CD4-positive, CD25-positive, alpha-beta regulatory T cell (primary cell): ENCODE measurements around the gene NDUFAF3. TPM values are rescaled to one million over a fixed set of nuclear protein-coding genes. Genes with fewer than 3 reads are reported as not detected.

Experiments
- ATAC-seq, 2 donors: fragments of 150-1000 bp; cut with Tn5 transposase; one replicate each; pipeline ENCODE4 v1.10.0; 2021; ENCODE audit warnings: low read depth in 2 of 2, moderate number of reproducible peaks in 2 of 2, moderate library complexity in 1 of 2
- DNase-seq, 3 donors: peaks; one replicate each; pipeline versions ENCODE4 v3.0.0 to v3.0.0-alpha.2; 2012 to 2022; ENCODE audit warnings: mixed read lengths in 1 of 3
- H3K27ac ChIP-seq: one replicate; pipeline ENCODE4 v1.7.0; 2013; ENCODE audit warnings: mild to moderate bottlenecking, low read length; ENCODE audit not compliant: insufficient read depth, poor library complexity, severe bottlenecking
- H3K27me3 ChIP-seq: one replicate; pipeline ENCODE4 v1.7.0; 2013; ENCODE audit warnings: low read length; ENCODE audit not compliant: control insufficient read depth, insufficient read depth
- H3K36me3 ChIP-seq: one replicate; pipeline ENCODE4 v1.7.0; 2013; ENCODE audit warnings: mild to moderate bottlenecking, low read length, moderate library complexity; ENCODE audit not compliant: control insufficient read depth, insufficient read depth
- H3K4me1 ChIP-seq: 2 replicates; pipeline ENCODE4 v1.7.0; 2013; ENCODE audit warnings: mild to moderate bottlenecking, low read length; ENCODE audit not compliant: insufficient read depth, control insufficient read depth, poor library complexity, severe bottlenecking
- H3K4me3 ChIP-seq: one replicate; pipeline ENCODE4 v1.7.0; 2013; ENCODE audit warnings: low read depth, mild to moderate bottlenecking, low read length, moderate library complexity
- H3K9me3 ChIP-seq, 2 experiments: 1 replicate in 1 of 2; 2 replicates in 1 of 2; pipeline ENCODE4 v1.7.0; 2013; ENCODE audit warnings: low read length in 2 of 2, mild to moderate bottlenecking in 1 of 2, moderate library complexity in 1 of 2; ENCODE audit not compliant: control insufficient read depth in 2 of 2
- H3K27ac Mint-ChIP-seq, 3 donors: one replicate each; pipeline ENCODE4 v1.8.0; 2020 to 2022; ENCODE audit warnings: mild to moderate bottlenecking in 3 of 3, mixed read lengths in 3 of 3, moderate library complexity in 2 of 3
- H3K27me3 Mint-ChIP-seq: one replicate; pipeline ENCODE4 v1.8.0; 2022; ENCODE audit warnings: mild to moderate bottlenecking, mixed read lengths
- H3K36me3 Mint-ChIP-seq: one replicate; pipeline ENCODE4 v1.8.0; 2020; ENCODE audit warnings: mixed read lengths
- H3K4me1 Mint-ChIP-seq, 4 donors: one replicate each; pipeline ENCODE4 v1.8.0; 2020 to 2022; ENCODE audit warnings: mixed read lengths in 4 of 4, mild to moderate bottlenecking in 1 of 4
- H3K4me3 Mint-ChIP-seq, 4 donors: one replicate each; pipeline ENCODE4 v1.8.0; 2020 to 2022; ENCODE audit warnings: mild to moderate bottlenecking in 4 of 4, mixed read lengths in 4 of 4, moderate library complexity in 3 of 4
- H3K9me3 Mint-ChIP-seq, 7 donors: one replicate each; pipeline ENCODE4 v1.8.0; 2020 to 2022; ENCODE audit warnings: mixed read lengths in 7 of 7, mild to moderate bottlenecking in 3 of 7, moderate library complexity in 2 of 7
- polyA plus RNA-seq, 4 donors: library from polyadenylated mRNA; unstranded; fragments of 300-500 nt; fragmentation: Illumina TruSeq; gene quantifications; one replicate each; pipeline ENCODE4 v1.2.3, GENCODE V29; 2021
- total RNA-seq: library from RNA; stranded (reverse); gene quantifications from one replicate; pipeline ENCODE4 v1.2.3, GENCODE V29; 2022

The NDUFAF3 gene
- total and polyA plus RNA-seq, 5 donors from 2014 or later = 57.8 to 179 (median 161) TPM

GRCh38 chr3:49021213-49021812 is 608 bp upstream of the NDUFAF3 start:
- Mint-ChIP-seq H3K9me3 (no peaks in the 10 kb centered on the region), H3K4me3 (peak overlapping the region; percentile 94 to 99 (median 98)), H3K4me1 (peaks cover 10 to 67% (median 21%) of the 10 kb centered on the region in 4 donors), H3K27me3 (peaks cover 5% of the 10 kb centered on the region), H3K27ac (peak overlapping the region; percentile 96 to 99 (median 96)), H3K36me3 (peaks cover 13% of the 10 kb centered on the region)
- H3K36me3 ChIP-seq = peaks cover 29% of the 10 kb centered on the region
- no peaks in the 10 kb centered on the region for H3K9me3 ChIP-seq
- no peaks in the 10 kb centered on the region for H3K27me3 ChIP-seq
- ATAC-seq (peak; percentile 79 to 82), DNase-seq (peak; percentile 98 to 99 (median 98))
- H3K4me3 ChIP-seq = peak overlapping the region; percentile 77
- H3K4me1 ChIP-seq = peaks cover 46% of the 10 kb centered on the region
- peak overlapping the region; percentile 98 for H3K27ac ChIP-seq

- DNase-seq (no peak), ATAC-seq (no peak)
- Histone ChIP-seq H3K27me3 (no peaks in the 10 kb centered on the region), H3K9me3 (no peaks in the 10 kb centered on the region), H3K4me1 (peaks cover 40% of the 10 kb centered on the region), H3K4me3 (peak overlapping the region; percentile 75), H3K27ac (peak overlapping the region; percentile 98), H3K36me3 (peaks cover 39% of the 10 kb centered on the region)
- H3K9me3 Mint-ChIP-seq = no peaks in the 10 kb centered on the region
- peaks cover 5% of the 10 kb centered on the region for H3K27me3 Mint-ChIP-seq
- peak overlapping the region; percentile 94 to 99 (median 98) for H3K4me3 Mint-ChIP-seq
- peaks cover 10 to 65% (median 25%) of the 10 kb centered on the region in 4 donors for H3K4me1 Mint-ChIP-seq
- peaks cover 13% of the 10 kb centered on the region for H3K36me3 Mint-ChIP-seq
- H3K27ac Mint-ChIP-seq = peak overlapping the region; percentile 96 to 99 (median 98)
Observed at GRCh38 chr3:49022688-49023171, 809 bp downstream of the NDUFAF3 start.

GRCh38 chr3:49023775-49024174 is 1.9 kb downstream of the NDUFAF3 start:
- no peak for DNase-seq
- Mint-ChIP-seq H3K4me1 (peaks cover 7 to 74% (median 29%) of the 10 kb centered on the region in 4 donors), H3K27me3 (peaks cover 5% of the 10 kb centered on the region), H3K4me3 (peak overlapping the region in 3 of 4 donors; percentile 94 to 99 (median 98)), H3K9me3 (no peaks in the 10 kb centered on the region), H3K27ac (peak overlapping the region in 2 of 3 donors; percentile 81 to 96), H3K36me3 (peaks cover 13% of the 10 kb centered on the region)
- H3K27me3 ChIP-seq = no peaks in the 10 kb centered on the region
- H3K36me3 ChIP-seq = peaks cover 40% of the 10 kb centered on the region
- H3K4me3 ChIP-seq = no peak overlapping the region
- H3K4me1 ChIP-seq = peaks cover 46% of the 10 kb centered on the region
- no peaks in the 10 kb centered on the region for H3K9me3 ChIP-seq
- ATAC-seq = no peak
- no peak overlapping the region for H3K27ac ChIP-seq

- Mint-ChIP-seq H3K9me3 (no peaks in the 10 kb centered on the region), H3K36me3 (peaks cover 13% of the 10 kb centered on the region), H3K4me1 (peaks cover 5 to 75% (median 33%) of the 10 kb centered on the region in 4 donors), H3K4me3 (peak overlapping the region in 3 of 4 donors; percentile 33 to 51 (median 51)), H3K27ac (peak overlapping the region in 1 of 3 donors; percentile 66), H3K27me3 (peaks cover 5% of the 10 kb centered on the region)
- ATAC-seq (no peak), DNase-seq (no peak)
- Histone ChIP-seq H3K4me1 (peaks cover 45% of the 10 kb centered on the region), H3K9me3 (no peaks in the 10 kb centered on the region), H3K36me3 (peaks cover 40% of the 10 kb centered on the region), H3K27me3 (no peaks in the 10 kb centered on the region), H3K4me3 (no peak overlapping the region), H3K27ac (no peak overlapping the region)
Observed at GRCh38 chr3:49024449-49024848, 2.5 kb downstream of the NDUFAF3 start.

- DNase-seq (no peak), ATAC-seq (no peak)
- Mint-ChIP-seq H3K27ac (no peak overlapping the region), H3K36me3 (peaks cover 13% of the 10 kb centered on the region), H3K4me3 (peak overlapping the region in 3 of 4 donors; percentile 31 to 84 (median 51)), H3K27me3 (peaks cover 5% of the 10 kb centered on the region), H3K4me1 (peaks cover 5 to 69% (median 32%) of the 10 kb centered on the region in 4 donors), H3K9me3 (no peaks in the 10 kb centered on the region)
- H3K27ac ChIP-seq = no peak overlapping the region
- H3K4me1 ChIP-seq = peaks cover 42% of the 10 kb centered on the region
- H3K4me3 ChIP-seq = no peak overlapping the region
- H3K27me3 ChIP-seq = no peaks in the 10 kb centered on the region
- no peaks in the 10 kb centered on the region for H3K9me3 ChIP-seq
- peaks cover 40% of the 10 kb centered on the region for H3K36me3 ChIP-seq
Observed at GRCh38 chr3:49025005-49025792, 3.3 kb downstream of the NDUFAF3 start.

GRCh38 chr3:49025793-49026520 is 4.0 kb downstream of the NDUFAF3 start:
- H3K9me3 Mint-ChIP-seq = no peaks in the 10 kb centered on the region
- H3K4me1 Mint-ChIP-seq = peaks cover 5 to 69% (median 30%) of the 10 kb centered on the region in 4 donors
- peak overlapping the region; percentile 43 to 99 (median 62) for H3K27ac Mint-ChIP-seq
- H3K4me3 Mint-ChIP-seq = peak overlapping the region in 3 of 4 donors; percentile 28 to 84 (median 57)
- no peak for DNase-seq
- no peak for ATAC-seq
- H3K27me3 Mint-ChIP-seq = peaks cover 5% of the 10 kb centered on the region
- peaks cover 45% of the 10 kb centered on the region for H3K36me3 ChIP-seq
- no peak overlapping the region for H3K4me3 ChIP-seq
- H3K9me3 ChIP-seq = no peaks in the 10 kb centered on the region
- H3K4me1 ChIP-seq = peaks cover 34% of the 10 kb centered on the region
- no peaks in the 10 kb centered on the region for H3K27me3 ChIP-seq
- H3K36me3 Mint-ChIP-seq = peaks cover 13% of the 10 kb centered on the region
- H3K27ac ChIP-seq = peak overlapping the region; percentile 5

- peaks cover 5 to 66% (median 27%) of the 10 kb centered on the region in 4 donors for H3K4me1 Mint-ChIP-seq
Observed at GRCh38 chr3:49026536-49026935, 4.6 kb downstream of the NDUFAF3 start.

More at GRCh38 chr3:49026536-49026935, 4.6 kb downstream of the NDUFAF3 start:
- Mint-ChIP-seq H3K27me3 (peaks cover under 1% of the 10 kb centered on the region), H3K9me3 (no peaks in the 10 kb centered on the region), H3K27ac (peak overlapping the region in 2 of 3 donors; percentile 62 to 99), H3K4me3 (peak overlapping the region in 2 of 4 donors; percentile 28 to 57), H3K36me3 (peaks cover 16% of the 10 kb centered on the region)
- DNase-seq (no peak), ATAC-seq (no peak)
- H3K4me1 ChIP-seq = peaks cover 34% of the 10 kb centered on the region
- peak overlapping the region; percentile 5 for H3K27ac ChIP-seq
- H3K27me3 ChIP-seq = no peaks in the 10 kb centered on the region
- H3K9me3 ChIP-seq = no peaks in the 10 kb centered on the region
- H3K4me3 ChIP-seq = no peak overlapping the region
- H3K36me3 ChIP-seq = peaks cover 49% of the 10 kb centered on the region
